GM12801 (cell line): ENCODE data around the gene DNAH8.

Experiments used
- TF ChIP-seq, protein P1 (sequence below): IDR thresholded peaks from one replicate; pipeline ENCODE4 v1.5.1; 2011; ENCODE audit warnings: control low read depth; ENCODE audit not compliant: insufficient read length; ENCODE audit errors: extremely low read depth

The DNAH8 gene

DNA sequence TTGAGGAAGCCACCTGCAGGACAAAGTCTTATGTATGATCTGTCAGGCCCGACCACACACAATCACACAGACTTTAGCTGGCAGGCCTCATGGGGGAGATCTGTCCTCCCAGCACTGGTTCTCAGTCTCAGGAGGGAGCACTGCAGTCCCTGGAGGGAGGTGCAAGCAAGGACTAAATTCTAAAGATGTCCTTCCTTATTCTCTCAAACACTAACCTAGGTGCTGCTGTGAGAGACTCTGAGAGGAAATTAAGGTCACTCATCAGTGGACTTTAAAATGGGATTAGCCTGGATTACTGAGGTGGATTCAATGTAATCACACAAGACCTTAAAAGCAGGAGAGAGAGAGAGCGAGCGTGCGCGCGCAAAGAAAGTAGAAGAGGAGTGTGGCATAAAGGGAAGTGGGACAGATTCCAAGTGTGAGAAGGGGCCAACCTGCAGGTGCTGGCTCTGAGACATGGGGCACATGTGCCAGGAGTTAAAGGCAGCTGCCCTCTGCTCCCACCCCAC lies 26.5 kb upstream of the DNAH8 start:
- TF ChIP-seq, protein P1, sequence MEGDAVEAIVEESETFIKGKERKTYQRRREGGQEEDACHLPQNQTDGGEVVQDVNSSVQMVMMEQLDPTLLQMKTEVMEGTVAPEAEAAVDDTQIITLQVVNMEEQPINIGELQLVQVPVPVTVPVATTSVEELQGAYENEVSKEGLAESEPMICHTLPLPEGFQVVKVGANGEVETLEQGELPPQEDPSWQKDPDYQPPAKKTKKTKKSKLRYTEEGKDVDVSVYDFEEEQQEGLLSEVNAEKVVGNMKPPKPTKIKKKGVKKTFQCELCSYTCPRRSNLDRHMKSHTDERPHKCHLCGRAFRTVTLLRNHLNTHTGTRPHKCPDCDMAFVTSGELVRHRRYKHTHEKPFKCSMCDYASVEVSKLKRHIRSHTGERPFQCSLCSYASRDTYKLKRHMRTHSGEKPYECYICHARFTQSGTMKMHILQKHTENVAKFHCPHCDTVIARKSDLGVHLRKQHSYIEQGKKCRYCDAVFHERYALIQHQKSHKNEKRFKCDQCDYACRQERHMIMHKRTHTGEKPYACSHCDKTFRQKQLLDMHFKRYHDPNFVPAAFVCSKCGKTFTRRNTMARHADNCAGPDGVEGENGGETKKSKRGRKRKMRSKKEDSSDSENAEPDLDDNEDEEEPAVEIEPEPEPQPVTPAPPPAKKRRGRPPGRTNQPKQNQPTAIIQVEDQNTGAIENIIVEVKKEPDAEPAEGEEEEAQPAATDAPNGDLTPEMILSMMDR: no peak

DNA sequence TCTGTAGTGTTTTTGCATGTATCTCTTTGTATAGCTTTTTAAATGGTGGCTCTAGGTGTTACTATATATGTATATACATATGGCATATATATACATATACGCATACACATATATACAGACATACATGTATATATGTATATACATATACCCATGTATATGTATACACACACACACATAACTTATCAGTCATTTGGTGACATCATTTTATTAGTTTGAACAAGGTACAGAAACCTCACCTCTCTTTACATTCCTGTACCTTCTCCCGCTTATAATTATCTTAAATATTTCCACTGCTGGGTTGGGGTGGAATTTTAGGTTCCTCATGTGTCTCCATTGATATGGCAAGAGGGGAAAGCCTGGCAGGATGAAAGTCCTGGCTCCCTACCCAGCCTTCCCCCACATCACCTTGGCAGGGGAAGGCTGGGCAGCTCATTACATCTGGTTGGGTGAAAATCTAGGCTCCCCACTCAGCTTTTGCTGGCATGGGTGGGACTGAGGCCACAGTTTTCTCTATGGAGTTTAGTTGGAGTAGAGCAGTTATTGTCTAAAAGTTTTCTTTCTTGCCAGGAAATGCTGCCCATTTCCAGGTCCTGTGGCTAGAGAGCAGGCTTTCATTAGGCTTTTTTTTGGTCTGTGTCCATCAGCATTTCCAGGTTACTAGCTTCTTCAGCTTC lies 19.7 kb upstream of the DNAH8 start:
- TF ChIP-seq, protein P1: no peak

DNA sequence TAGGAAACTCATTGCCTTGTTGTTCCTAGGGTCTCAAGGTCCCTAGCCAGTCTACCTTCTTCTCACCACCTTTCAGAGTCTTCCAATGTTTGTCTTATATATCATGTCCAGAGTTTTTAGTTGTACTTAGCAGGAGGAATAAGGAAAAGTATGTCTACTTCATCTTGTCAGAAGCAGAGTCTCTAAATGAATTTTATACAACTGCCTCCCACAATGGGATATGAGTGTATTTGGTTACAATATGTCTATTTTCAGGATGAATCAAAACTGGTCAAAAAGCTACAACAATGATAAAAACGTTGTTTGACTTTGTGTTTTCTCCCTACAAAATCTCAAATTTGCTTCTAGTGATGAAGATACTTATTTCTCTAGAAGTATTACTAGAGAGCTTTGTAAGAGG lies 19.2 kb upstream of the DNAH8 start:
- TF ChIP-seq, protein P1: no peak

DNA sequence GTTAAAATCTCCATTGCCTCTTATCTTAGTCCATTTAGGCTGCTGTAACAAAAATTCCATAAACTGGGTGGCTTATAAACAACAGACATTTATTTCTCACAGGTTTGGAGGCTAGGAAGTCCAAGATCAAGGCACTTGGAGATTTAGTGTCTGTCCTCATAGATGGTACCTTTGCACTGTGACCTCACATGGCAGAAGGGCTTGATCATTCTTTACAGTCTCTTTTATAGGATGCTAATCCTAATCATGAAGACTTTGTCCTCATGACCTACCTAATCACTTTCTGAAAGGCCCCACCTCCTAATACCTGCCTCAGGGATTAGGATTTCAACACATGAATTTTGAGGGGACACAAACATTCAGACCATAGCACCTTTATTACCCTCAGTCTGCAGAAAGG lies 18.8 kb upstream of the DNAH8 start:
- TF ChIP-seq, protein P1: no peak

DNA sequence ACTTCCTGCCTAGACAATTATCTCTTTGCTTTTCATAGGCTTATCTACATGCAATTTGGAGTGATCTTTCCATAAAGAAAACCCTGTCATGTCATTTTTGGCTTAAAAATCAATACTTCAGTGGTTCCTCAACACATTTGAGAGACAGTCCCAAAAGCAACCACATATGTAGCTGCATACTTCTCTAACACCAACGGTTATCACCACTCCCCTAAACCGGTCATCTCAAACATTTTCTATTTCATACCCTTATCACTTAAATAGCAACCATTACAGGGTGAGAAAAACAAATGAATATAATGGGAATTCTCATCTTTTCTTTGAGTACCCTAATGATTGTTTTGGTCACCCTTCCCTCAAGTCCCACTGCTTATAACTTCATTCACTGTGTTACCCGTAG lies 17.3 kb upstream of the DNAH8 start:
- TF ChIP-seq, protein P1: no peak

DNA sequence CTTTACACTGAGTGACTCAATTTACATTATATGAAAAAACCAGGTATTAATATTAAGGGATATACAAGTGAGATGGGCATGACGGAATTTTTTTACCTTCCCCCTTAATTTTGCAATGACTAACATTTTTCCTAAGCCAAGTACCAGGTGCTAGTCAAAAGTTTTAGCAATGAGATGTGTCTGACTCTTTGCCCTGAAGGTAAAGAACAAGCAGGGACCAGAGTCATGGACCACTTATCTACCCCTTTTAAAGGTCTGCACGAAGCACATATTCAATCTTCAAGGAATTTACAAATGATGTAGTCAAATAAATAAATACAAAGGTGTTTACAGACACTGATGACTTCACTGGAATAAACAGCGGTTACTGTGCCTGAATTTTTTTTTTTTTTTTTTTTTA lies 13.6 kb upstream of the DNAH8 start:
- TF ChIP-seq, protein P1: no peak

DNA sequence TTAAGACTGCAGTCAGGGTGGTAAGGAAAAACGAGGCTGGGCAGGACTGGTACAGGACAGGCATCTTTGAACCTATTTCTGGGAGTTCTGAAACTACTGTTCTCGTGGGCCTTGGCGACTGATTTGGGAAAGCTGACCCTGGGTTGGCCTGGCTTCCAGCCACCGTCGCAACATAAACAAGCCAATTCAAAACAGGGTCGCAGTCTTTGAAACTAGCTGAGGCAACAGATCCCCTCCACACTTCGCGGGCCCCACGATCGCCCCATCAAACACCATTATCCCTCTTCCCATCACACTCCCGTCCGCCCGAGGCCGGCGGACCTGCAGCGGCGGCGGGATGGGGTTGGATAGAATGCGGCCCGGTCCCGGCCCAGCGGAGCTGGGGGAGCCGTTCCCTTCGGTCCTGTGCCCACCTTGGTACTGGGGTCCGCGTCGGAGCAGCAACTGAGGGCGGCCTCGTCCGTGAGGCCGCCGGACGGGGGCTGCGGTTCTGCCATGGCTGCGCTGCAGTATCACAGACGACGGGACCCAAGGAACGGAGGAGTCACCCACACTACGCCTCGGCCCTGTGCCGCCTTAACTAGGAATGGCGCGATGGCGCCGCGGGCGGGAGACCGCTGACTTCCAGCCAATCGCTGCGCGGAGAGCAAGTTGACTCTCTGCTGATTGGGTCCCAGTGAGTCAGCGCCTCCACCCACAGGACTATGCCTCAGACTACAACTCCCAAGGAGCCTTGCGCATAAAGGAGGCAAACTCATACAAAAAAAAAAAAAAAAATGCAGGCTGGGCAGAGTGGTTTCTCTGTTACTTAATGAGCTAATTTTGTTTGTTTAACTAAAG lies 12.3 kb upstream of the DNAH8 start, which contains the start of gene GLO1:
TSS of gene GLO1 (minus strand) at position 588 of the 840 bp plus-strand sequence. CDS start at position 497, 91 bp downstream.
- TF ChIP-seq, protein P1: no peak
